ENCODE results near the gene SLC16A1.
"Not testable (repeated sequence)": the region's sequence is repeated elsewhere in the genome, so short reads cannot be mapped to it uniquely, and the experiment has no call there.

Gene SLC16A1

GRCh38 chr1:112902221-112902620, 53.8 kb downstream of the SLC16A1 start:
- POLR2A ChIA-PET = interaction anchor here (1.1 kb wide), 1 partner anchor 170 kb away, joined by 3 read pairs; the partner anchor contains the start of gene LRIG2
- TF ChIP-seq PKNOX1 (IDR thresholded peaks at IDR 0.05) = no peak
- no peak for TF ChIP-seq LEF1 (IDR thresholded peaks at IDR 0.05; ENCODE audit: borderline replicate concordance)
- TF ChIP-seq SP1 (IDR thresholded peaks at IDR 0.05) = no peak
- TF ChIP-seq ELF4 (IDR thresholded peaks at IDR 0.05) = no peak

GRCh38 chr1:112901387-112901786, 54.6 kb downstream of the SLC16A1 start:
- ChIA-PET POLR2A (no interaction called here), CTCF (interaction anchor here (0.6 kb wide), 1 partner anchor 103 kb away, joined by 3 read pairs; no protein-coding TSS in a partner anchor)
- no peak for TF ChIP-seq NFRKB (IDR thresholded peaks at IDR 0.05)
- no peak for TF ChIP-seq SUZ12 (IDR thresholded peaks at IDR 0.05)
- no peak for TF ChIP-seq LEF1 (IDR thresholded peaks at IDR 0.05; ENCODE audit: borderline replicate concordance)
- no peak for TF ChIP-seq SP1 (IDR thresholded peaks at IDR 0.05)
- TF ChIP-seq FOXA1 (IDR thresholded peaks at IDR 0.05) = no peak
- TF ChIP-seq ARNT (IDR thresholded peaks at IDR 0.05) = no peak
- no peak for TF ChIP-seq FOXK2 (IDR thresholded peaks at IDR 0.05)
- no peak for TF ChIP-seq TARDBP (IDR thresholded peaks at IDR 0.05)
- no peak for TF ChIP-seq L3MBTL2 (conservative IDR thresholded peaks at IDR 0.05)
- TF ChIP-seq HDGF (IDR thresholded peaks at IDR 0.05; ENCODE audit: borderline replicate concordance) = no peak
- TF ChIP-seq ZNF384 (IDR thresholded peaks at IDR 0.05) = no peak
- no peak for TF ChIP-seq BHLHE40 (IDR thresholded peaks at IDR 0.05; ENCODE audit: borderline replicate concordance)
- TF ChIP-seq ELF4 (IDR thresholded peaks at IDR 0.05) = no peak
- no peak for TF ChIP-seq CTBP1 (IDR thresholded peaks at IDR 0.05; ENCODE audit: borderline replicate concordance)
- TF ChIP-seq PKNOX1 (IDR thresholded peaks at IDR 0.05) = no peak
- no peak for TF ChIP-seq FOXM1 (IDR thresholded peaks at IDR 0.05; ENCODE audit: borderline replicate concordance)
- DNase-seq (ENCODE audit: extremely low spot score) = no peak

More at GRCh38 chr1:112902221-112902620, 53.8 kb downstream of the SLC16A1 start:
- DNase-seq (ENCODE audit: extremely low spot score) = no peak
- CTCF ChIA-PET = no interaction called here

GRCh38 chr1:112896783-112897182, 59.2 kb downstream of the SLC16A1 start:
- no peak for DNase-seq (ENCODE audit: extremely low spot score)
- TF ChIP-seq BHLHE40 (IDR thresholded peaks at IDR 0.05; ENCODE audit: borderline replicate concordance) (no peak), FOXM1 (IDR thresholded peaks at IDR 0.05; ENCODE audit: borderline replicate concordance) (no peak), TARDBP (IDR thresholded peaks at IDR 0.05) (no peak)
- CTCF ChIA-PET = no interaction called here
- POLR2A ChIA-PET = no interaction called here

GRCh38 chr1:112894561-112895011, 61.4 kb downstream of the SLC16A1 start:
- POLR2A ChIA-PET = no interaction called here

GRCh38 chr1:112894010-112894292, 62.0 kb downstream of the SLC16A1 start:
- ChIA-PET POLR2A (no interaction called here), CTCF (interaction anchor here (0.7 kb wide), 1 partner anchor 13 kb away, joined by 3 read pairs; no protein-coding TSS in a partner anchor)
- TF ChIP-seq LEF1 (IDR thresholded peaks at IDR 0.05; ENCODE audit: borderline replicate concordance) (no peak), ELF4 (IDR thresholded peaks at IDR 0.05) (no peak), NFRKB (IDR thresholded peaks at IDR 0.05) (no peak), ARNT (IDR thresholded peaks at IDR 0.05) (no peak), SUZ12 (IDR thresholded peaks at IDR 0.05) (no peak), ZNF384 (IDR thresholded peaks at IDR 0.05) (no peak)
- no peak for DNase-seq (ENCODE audit: extremely low spot score)

More at GRCh38 chr1:112894561-112895011, 61.4 kb downstream of the SLC16A1 start:
- CTCF ChIA-PET = no interaction called here
- DNase-seq (ENCODE audit: extremely low spot score) = no peak
- TF ChIP-seq LEF1 (IDR thresholded peaks at IDR 0.05; ENCODE audit: borderline replicate concordance) (no peak), CTBP1 (IDR thresholded peaks at IDR 0.05; ENCODE audit: borderline replicate concordance) (no peak), FOXA1 (IDR thresholded peaks at IDR 0.05) (no peak), PKNOX1 (IDR thresholded peaks at IDR 0.05) (no peak)

- CTCF ChIA-PET = interaction anchor here (0.7 kb wide), 1 partner anchor 13 kb away, joined by 3 read pairs; no protein-coding TSS in a partner anchor
- no peak for DNase-seq (ENCODE audit: extremely low spot score)
- TF ChIP-seq FOXM1 (IDR thresholded peaks at IDR 0.05; ENCODE audit: borderline replicate concordance) = no peak
- POLR2A ChIA-PET = no interaction called here
These were observed 62.5 kb downstream of the SLC16A1 start for GRCh38 chr1:112893288-112894009.

- POLR2A ChIA-PET = interaction anchor here (0.8 to 1.6 kb wide), 2 partner anchors 10 to 47 kb away, joined by 3 to 4 read pairs; no protein-coding TSS in a partner anchor
- CTCF ChIA-PET = interaction anchor here (1.0 to 1.9 kb wide), 2 partner anchors 153 to 183 kb away, joined by 3 to 4 read pairs; partner anchors contain the start of gene LRIG2
- not testable (repeated sequence) for DNase-seq (ENCODE audit: extremely low spot score)
These were observed 66.1 kb downstream of the SLC16A1 start for GRCh38 chr1:112889906-112890305.

Measured in HEK293T (cell line).